ENCODE data around the gene C1S.

The C1S gene

DNA sequence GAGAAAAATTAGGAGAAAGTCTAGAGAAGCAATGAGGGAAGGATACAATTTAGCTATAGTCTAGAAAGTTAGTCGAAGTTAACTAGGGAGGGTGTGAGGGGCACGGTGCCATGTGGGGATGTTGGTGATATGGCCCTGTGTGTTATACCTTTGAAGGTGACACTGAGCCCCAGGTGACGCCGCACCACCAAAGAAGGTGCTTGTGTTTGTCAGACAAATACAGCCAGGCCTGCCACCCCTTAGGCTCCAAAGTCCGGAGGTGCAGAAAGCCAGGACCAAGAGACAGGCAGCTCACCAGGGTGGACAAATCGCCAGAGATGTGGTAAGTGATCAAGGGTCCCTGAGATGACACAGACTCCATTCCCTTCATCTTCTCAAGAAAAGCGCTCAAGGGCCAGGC is 1.1 kb downstream of the C1S start:
- no peak overlapping the region for H2AFZ ChIP-seq (ENCODE audit: low read depth, low read length)
- H3K4ac ChIP-seq (ENCODE audit: low read depth in 1 of 2, low read length in 2 of 2): no peak overlapping the region
- H2BK5ac ChIP-seq (ENCODE audit: low read depth, low read length, poor library complexity, severe bottlenecking): no peak overlapping the region
- peak overlapping the region in 1 of 2 experiments; percentile 48 for H3K18ac ChIP-seq (ENCODE audit: low read depth in 1 of 2, low read length in 2 of 2)
- no peak overlapping the region for H3K27ac ChIP-seq (ENCODE audit: low read length, poor library complexity, severe bottlenecking)
- peaks cover 0 to 45% of the 10 kb centered on the region in 2 experiments for H3K36me3 ChIP-seq (ENCODE audit: control insufficient read depth in 1 of 2, insufficient read depth in 2 of 2, low read depth in 1 of 2, low read length in 2 of 2)
- H2BK12ac ChIP-seq (ENCODE audit: low read length in 2 of 2): peak overlapping the region; percentile 20 to 90
- no peak overlapping the region for H2BK120ac ChIP-seq (ENCODE audit: low read depth, low read length)
- H4K8ac ChIP-seq (ENCODE audit: low read length): no peak overlapping the region
- H3K79me1 ChIP-seq (replicated peaks; ENCODE audit: low read length, poor library complexity, severe bottlenecking): no peaks in the 10 kb centered on the region
- no peaks in the 10 kb centered on the region for H3K9me3 ChIP-seq (ENCODE audit: control insufficient read depth, low read length)
- peak overlapping the region in 1 of 2 experiments; percentile 46 for H3K14ac ChIP-seq (ENCODE audit: low read length in 2 of 2)
- peaks cover 5% of the 10 kb centered on the region for H3K4me1 ChIP-seq (ENCODE audit: control insufficient read depth, insufficient read depth, low read depth, low read length)
- H2BK15ac ChIP-seq (ENCODE audit: low read depth, poor library complexity, severe bottlenecking): no peak overlapping the region
- H4K91ac ChIP-seq (ENCODE audit: low read length): no peak overlapping the region
- H3K23ac ChIP-seq (ENCODE audit: low read length in 2 of 2): no peak overlapping the region
- DNase-seq: no peak
- WGBS: 92% methylated on average over 7 of the region's 7 CpGs
- H3K9ac ChIP-seq (ENCODE audit: low read length): peak overlapping the region; percentile 96
- H3K27me3 ChIP-seq (ENCODE audit: control insufficient read depth in 1 of 2, insufficient read depth in 1 of 2, low read length in 2 of 2): peaks cover 0 to 21% of the 10 kb centered on the region in 2 experiments
- no peak overlapping the region for H3K4me2 ChIP-seq (ENCODE audit: low read length, poor library complexity, severe bottlenecking)
- peak overlapping the region in 1 of 2 experiments; percentile 93 for H3K4me3 ChIP-seq (ENCODE audit: insufficient read depth in 1 of 2, low read depth in 1 of 2, low read length in 2 of 2)
- H2AK5ac ChIP-seq (ENCODE audit: low read length, severe bottlenecking): peak overlapping the region; percentile 67

DNA sequence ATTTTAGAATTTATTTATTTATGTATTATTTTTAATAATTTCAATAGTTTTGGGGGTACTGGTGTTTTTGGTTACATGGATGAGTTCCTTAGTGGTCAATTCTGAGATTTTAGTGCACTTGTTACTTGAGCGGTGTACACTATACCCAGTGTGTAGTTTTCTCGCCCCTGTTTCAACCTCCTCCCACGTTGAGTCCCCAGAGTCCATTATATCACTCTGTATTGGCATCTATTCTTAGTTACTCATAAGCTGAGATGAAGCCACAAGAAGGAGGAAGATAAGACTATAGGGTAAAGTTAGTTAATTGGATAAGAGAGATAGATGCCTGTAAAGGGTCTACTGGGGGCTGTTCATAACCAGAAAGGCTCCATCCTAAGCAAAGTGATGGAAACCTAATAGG is 4.0 kb downstream of the C1S start:
- Histone ChIP-seq H3K23ac (ENCODE audit: low read length in 2 of 2) (no peak overlapping the region), H2AFZ (ENCODE audit: low read depth, low read length) (no peak overlapping the region), H2BK5ac (ENCODE audit: low read depth, low read length, poor library complexity, severe bottlenecking) (no peak overlapping the region), H3K9me3 (ENCODE audit: control insufficient read depth, low read length) (no peaks in the 10 kb centered on the region), H2BK15ac (ENCODE audit: low read depth, poor library complexity, severe bottlenecking) (no peak overlapping the region), H2BK12ac (ENCODE audit: low read length in 2 of 2) (no peak overlapping the region), H4K91ac (ENCODE audit: low read length) (no peak overlapping the region), H2BK120ac (ENCODE audit: low read depth, low read length) (no peak overlapping the region), H3K18ac (ENCODE audit: low read depth in 1 of 2, low read length in 2 of 2) (no peak overlapping the region), H3K14ac (ENCODE audit: low read length in 2 of 2) (no peak overlapping the region), H3K79me1 (replicated peaks; ENCODE audit: low read length, poor library complexity, severe bottlenecking) (no peaks in the 10 kb centered on the region), H3K4me3 (ENCODE audit: insufficient read depth in 1 of 2, low read depth in 1 of 2, low read length in 2 of 2) (peak overlapping the region in 1 of 2 experiments; percentile 25), H4K8ac (ENCODE audit: low read length) (no peak overlapping the region), H3K27ac (ENCODE audit: low read length, poor library complexity, severe bottlenecking) (no peak overlapping the region), H3K4ac (ENCODE audit: low read depth in 1 of 2, low read length in 2 of 2) (no peak overlapping the region), H3K36me3 (ENCODE audit: control insufficient read depth in 1 of 2, insufficient read depth in 2 of 2, low read depth in 1 of 2, low read length in 2 of 2) (peaks cover 0 to 74% of the 10 kb centered on the region in 2 experiments), H3K9ac (ENCODE audit: low read length) (no peak overlapping the region), H3K4me2 (ENCODE audit: low read length, poor library complexity, severe bottlenecking) (no peak overlapping the region), H2AK5ac (ENCODE audit: low read length, severe bottlenecking) (no peak overlapping the region), H3K4me1 (ENCODE audit: control insufficient read depth, insufficient read depth, low read depth, low read length) (peaks cover 8% of the 10 kb centered on the region), H3K27me3 (ENCODE audit: control insufficient read depth in 1 of 2, insufficient read depth in 1 of 2, low read length in 2 of 2) (peaks cover 0 to 11% of the 10 kb centered on the region in 2 experiments)
- whole genome bisulfite sequencing: 100% methylated on average over 1 of the region's 3 CpGs
- no peak for DNase-seq

DNA sequence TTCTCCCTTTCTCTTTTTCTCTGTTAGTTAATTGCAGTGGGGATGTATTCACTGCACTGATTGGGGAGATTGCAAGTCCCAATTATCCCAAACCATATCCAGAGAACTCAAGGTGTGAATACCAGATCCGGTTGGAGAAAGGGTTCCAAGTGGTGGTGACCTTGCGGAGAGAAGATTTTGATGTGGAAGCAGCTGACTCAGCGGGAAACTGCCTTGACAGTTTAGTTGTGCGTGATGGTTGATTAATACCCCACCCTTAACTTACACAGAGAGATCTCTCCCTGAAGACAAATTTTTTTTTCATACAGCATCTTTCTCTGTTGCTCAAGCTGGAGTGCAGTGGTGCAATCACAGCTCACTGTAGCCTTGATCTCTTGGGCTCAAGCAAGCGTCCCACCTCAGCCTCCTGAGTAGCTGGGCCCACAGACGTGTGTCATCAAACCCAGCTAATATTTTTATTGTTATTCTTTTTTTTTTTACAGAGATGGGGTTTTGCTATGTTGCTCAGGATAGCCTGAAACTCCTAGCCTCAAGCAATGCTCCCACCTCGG is 4.6 kb downstream of the C1S start:
- Histone ChIP-seq H3K4me3 (ENCODE audit: insufficient read depth in 1 of 2, low read depth in 1 of 2, low read length in 2 of 2) (peak overlapping the region in 1 of 2 experiments; percentile 25), H3K18ac (ENCODE audit: low read depth in 1 of 2, low read length in 2 of 2) (no peak overlapping the region), H3K9me3 (ENCODE audit: control insufficient read depth, low read length) (no peaks in the 10 kb centered on the region), H3K14ac (ENCODE audit: low read length in 2 of 2) (no peak overlapping the region), H4K8ac (ENCODE audit: low read length) (no peak overlapping the region), H3K27me3 (ENCODE audit: control insufficient read depth in 1 of 2, insufficient read depth in 1 of 2, low read length in 2 of 2) (peaks cover 0 to 9% of the 10 kb centered on the region in 2 experiments), H4K91ac (ENCODE audit: low read length) (no peak overlapping the region), H3K4me2 (ENCODE audit: low read length, poor library complexity, severe bottlenecking) (no peak overlapping the region), H2BK120ac (ENCODE audit: low read depth, low read length) (no peak overlapping the region), H3K36me3 (ENCODE audit: control insufficient read depth in 1 of 2, insufficient read depth in 2 of 2, low read depth in 1 of 2, low read length in 2 of 2) (peaks cover 0 to 80% of the 10 kb centered on the region in 2 experiments), H3K9ac (ENCODE audit: low read length) (no peak overlapping the region), H2BK15ac (ENCODE audit: low read depth, poor library complexity, severe bottlenecking) (no peak overlapping the region), H2AFZ (ENCODE audit: low read depth, low read length) (no peak overlapping the region), H3K23ac (ENCODE audit: low read length in 2 of 2) (no peak overlapping the region), H3K4ac (ENCODE audit: low read depth in 1 of 2, low read length in 2 of 2) (no peak overlapping the region), H2AK5ac (ENCODE audit: low read length, severe bottlenecking) (no peak overlapping the region), H3K4me1 (ENCODE audit: control insufficient read depth, insufficient read depth, low read depth, low read length) (peaks cover 8% of the 10 kb centered on the region), H3K79me1 (replicated peaks; ENCODE audit: low read length, poor library complexity, severe bottlenecking) (no peaks in the 10 kb centered on the region), H2BK5ac (ENCODE audit: low read depth, low read length, poor library complexity, severe bottlenecking) (no peak overlapping the region), H2BK12ac (ENCODE audit: low read length in 2 of 2) (no peak overlapping the region), H3K27ac (ENCODE audit: low read length, poor library complexity, severe bottlenecking) (no peak overlapping the region)
- DNase-seq: no peak
- WGBS: 93% methylated on average over 6 of the region's 7 CpGs

GRCh38 chr12:7066596-7066995 is 6.1 kb downstream of the C1S start:
- Histone ChIP-seq H3K79me1 (replicated peaks; ENCODE audit: low read length, poor library complexity, severe bottlenecking) (no peaks in the 10 kb centered on the region), H2AFZ (ENCODE audit: low read depth, low read length) (no peak overlapping the region), H3K18ac (ENCODE audit: low read depth in 1 of 2, low read length in 2 of 2) (no peak overlapping the region), H3K4me1 (ENCODE audit: control insufficient read depth, insufficient read depth, low read depth, low read length) (peaks cover 6% of the 10 kb centered on the region), H2AK5ac (ENCODE audit: low read length, severe bottlenecking) (no peak overlapping the region), H2BK120ac (ENCODE audit: low read depth, low read length) (no peak overlapping the region), H3K4me3 (ENCODE audit: insufficient read depth in 1 of 2, low read depth in 1 of 2, low read length in 2 of 2) (no peak overlapping the region), H4K91ac (ENCODE audit: low read length) (no peak overlapping the region), H3K14ac (ENCODE audit: low read length in 2 of 2) (no peak overlapping the region), H3K4me2 (ENCODE audit: low read length, poor library complexity, severe bottlenecking) (no peak overlapping the region), H3K36me3 (ENCODE audit: control insufficient read depth in 1 of 2, insufficient read depth in 2 of 2, low read depth in 1 of 2, low read length in 2 of 2) (peaks cover 0 to 89% of the 10 kb centered on the region in 2 experiments), H3K27ac (ENCODE audit: low read length, poor library complexity, severe bottlenecking) (no peak overlapping the region), H3K9me3 (ENCODE audit: control insufficient read depth, low read length) (no peaks in the 10 kb centered on the region), H2BK5ac (ENCODE audit: low read depth, low read length, poor library complexity, severe bottlenecking) (no peak overlapping the region), H3K23ac (ENCODE audit: low read length in 2 of 2) (no peak overlapping the region), H2BK15ac (ENCODE audit: low read depth, poor library complexity, severe bottlenecking) (no peak overlapping the region), H3K9ac (ENCODE audit: low read length) (no peak overlapping the region), H3K4ac (ENCODE audit: low read depth in 1 of 2, low read length in 2 of 2) (no peak overlapping the region), H3K27me3 (ENCODE audit: control insufficient read depth in 1 of 2, insufficient read depth in 1 of 2, low read length in 2 of 2) (peaks cover 0 to 9% of the 10 kb centered on the region in 2 experiments), H2BK12ac (ENCODE audit: low read length in 2 of 2) (no peak overlapping the region), H4K8ac (ENCODE audit: low read length) (no peak overlapping the region)
- 88% methylated on average over 1 of the region's 2 CpGs for WGBS
- no peak for DNase-seq
